Keratinocyte (primary cell): Measurements from ENCODE around the gene GRIA4. TPM values are rescaled to one million over a fixed set of nuclear protein-coding genes. Genes with fewer than 3 reads are reported as not detected.

Source experiments
- DNase-seq: peaks from one replicate; pipeline ENCODE4 v3.0.0-alpha.2; 2011; ENCODE audit warnings: low read depth, missing footprints, low spot score
- FAIRE-seq: peaks from 2 replicates; lab custom pipeline; 2011; peaks lifted over from hg19 to GRCh38; lab: Jason Lieb, UNC
- H2AFZ ChIP-seq: 2 replicates; pipeline ENCODE4 v1.6.0; 2012; ENCODE audit warnings: low read length, control low read depth, inconsistent platforms; ENCODE audit not compliant: control insufficient read depth
- H3K27ac ChIP-seq: 2 replicates; pipeline ENCODE4 v1.5.1; 2011; ENCODE audit warnings: low read length; ENCODE audit not compliant: control insufficient read depth, insufficient read depth
- H3K27me3 ChIP-seq: 3 replicates; pipeline ENCODE4 v1.6.0; 2011; ENCODE audit warnings: low read length; ENCODE audit not compliant: control insufficient read depth, insufficient read depth; ENCODE audit errors: extremely low read depth
- H3K36me3 ChIP-seq, 2 experiments: 2 replicates in 1 of 2; 3 replicates in 1 of 2; pipeline ENCODE4 v1.5.1; 2011; ENCODE audit warnings: low read length in 2 of 2, mild to moderate bottlenecking in 1 of 2; ENCODE audit not compliant: control insufficient read depth in 2 of 2, insufficient read depth in 2 of 2; ENCODE audit errors: extremely low read depth in 1 of 2
- H3K4me1 ChIP-seq: 3 replicates; pipeline ENCODE4 v1.5.1; 2011; ENCODE audit warnings: low read length; ENCODE audit not compliant: control insufficient read depth, insufficient read depth; ENCODE audit errors: extremely low read depth
- H3K4me2 ChIP-seq: 3 replicates; pipeline ENCODE4 v1.6.0; 2011; ENCODE audit warnings: low read depth, low read length; ENCODE audit not compliant: control insufficient read depth, insufficient read depth; ENCODE audit errors: extremely low read depth
- H3K4me3 ChIP-seq, 3 experiments: fragments of 200-600 bp in 1 of 3; sonication (generic) in 1 of 3; 2 replicates in 2 of 3; 3 replicates in 1 of 3; pipeline ENCODE4 v1.5.1; 2011 to 2016; ENCODE audit warnings: low read length in 3 of 3, mild to moderate bottlenecking in 3 of 3, control low read depth in 2 of 3, inconsistent platforms in 1 of 3, low read depth in 1 of 3, mixed read lengths in 1 of 3, mixed run types in 1 of 3, moderate library complexity in 1 of 3; ENCODE audit not compliant: control insufficient read depth in 2 of 3, insufficient read depth in 2 of 3; ENCODE audit errors: extremely low read depth in 1 of 3
- H3K79me2 ChIP-seq: 2 replicates; pipeline ENCODE4 v1.6.0; 2012; ENCODE audit warnings: low read length; ENCODE audit not compliant: control insufficient read depth, insufficient read depth
- H3K9ac ChIP-seq: 3 replicates; pipeline ENCODE4 v1.6.0; 2011; ENCODE audit warnings: low read length; ENCODE audit not compliant: control insufficient read depth, insufficient read depth; ENCODE audit errors: extremely low read depth
- H3K9me1 ChIP-seq: 3 replicates; pipeline ENCODE4 v1.6.0; 2011; ENCODE audit warnings: low read length; ENCODE audit not compliant: control insufficient read depth, insufficient read depth; ENCODE audit errors: extremely low read depth
- H3K9me3 ChIP-seq: 2 replicates; pipeline ENCODE4 v1.5.1; 2012; ENCODE audit warnings: low read depth, low read length; ENCODE audit not compliant: control insufficient read depth
- H4K20me1 ChIP-seq: 3 replicates; pipeline ENCODE4 v1.6.0; 2011; ENCODE audit warnings: low read length; ENCODE audit not compliant: control insufficient read depth, insufficient read depth; ENCODE audit errors: extremely low read depth
- EZH2 ChIP-seq: IDR thresholded peaks from one replicate; pipeline ENCODE4 v1.6.1; 2012; ENCODE audit warnings: inconsistent platforms, mild to moderate bottlenecking, low read length, moderate library complexity
- dilution Hi-C: fragments of 300-500 bp; cut with MboI; formaldehyde crosslinking; loops from one replicate; pipeline ENCODE4 v1.7.0; 2020; ENCODE audit warnings: low sequenced_read_pairs; ENCODE audit not compliant: extremely low pct_ligation_motif_present
- polyA plus RNA-seq, 5 experiments: library from polyadenylated mRNA; depleted of rRNA in 3 of 5; stranded (reverse) in 3 of 5; stranded (forward) in 1 of 5; unstranded in 1 of 5; fragments of >200 nt; gene quantifications; 1 replicate in 1 of 5; 2 replicates in 3 of 5; 3 replicates in 1 of 5; pipeline versions ENCODE4 v1.2.1 to v1.2.3, GENCODE V29; 2011 to 2012; ENCODE audit warnings: missing spikeins in 2 of 5, low read depth in 1 of 5, low replicate concordance in 1 of 5
- TF ChIP-seq, protein P1 (sequence below), 3 experiments: IDR thresholded peaks in 1 of 3; conservative IDR thresholded peaks in 1 of 3; optimal IDR thresholded peaks in 1 of 3; 2 replicates in 2 of 3; 3 replicates in 1 of 3; pipeline versions ENCODE3 to v1.5.1; 2011; ENCODE audit warnings: low read length in 3 of 3, mild to moderate bottlenecking in 3 of 3, moderate library complexity in 2 of 3, control low read depth in 1 of 3, inconsistent platforms in 1 of 3; ENCODE audit not compliant: insufficient read depth in 2 of 3; ENCODE audit errors: extremely low read depth in 1 of 3

GRIA4 gene
- polyA plus RNA-seq, 1 donor (not counting 4 experiments of a cell fraction or from before 2014, with no cell fraction given), result not detected

DNA sequence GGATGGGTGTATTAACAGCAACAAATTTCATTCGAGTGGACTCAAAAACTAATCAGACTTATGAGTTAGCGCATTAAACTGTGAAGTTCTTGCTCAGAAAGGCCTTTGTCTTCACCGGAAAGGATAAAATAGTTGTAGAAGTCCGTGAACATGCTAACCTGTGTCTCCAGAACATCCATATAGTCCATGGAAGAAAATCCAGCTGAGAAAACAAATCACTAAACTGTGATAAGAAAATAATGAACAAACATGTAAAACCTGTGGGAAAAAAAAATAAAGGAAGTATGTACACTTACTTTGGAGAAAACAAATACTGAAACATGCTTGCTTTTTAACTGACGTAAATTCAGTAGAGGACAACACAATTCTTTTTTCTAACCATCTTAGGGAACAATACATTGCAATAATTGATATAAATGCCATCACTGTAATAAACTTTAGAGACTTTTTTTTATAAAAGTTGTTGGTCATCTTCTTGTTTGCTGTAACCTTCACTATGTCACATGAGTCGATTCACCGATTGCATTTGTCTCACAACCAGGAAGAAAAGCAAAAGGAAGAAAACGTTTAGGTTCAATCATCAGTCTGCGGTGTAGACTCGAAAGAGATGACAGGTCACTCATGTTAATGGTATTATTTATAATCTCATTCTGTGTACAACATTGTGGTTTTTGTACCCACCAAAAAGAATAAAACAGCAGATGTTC lies 370.3 kb downstream of the GRIA4 start:
- dilution Hi-C loops, result no loop called here
- H3K4me2 ChIP-seq, result no peak overlapping the region
- no peak overlapping the region for H3K9ac ChIP-seq
- H2AFZ ChIP-seq, result no peak overlapping the region
- no peaks in the 10 kb centered on the region for H3K9me3 ChIP-seq
- H4K20me1 ChIP-seq, result no peaks in the 10 kb centered on the region
- no peak for DNase-seq
- H3K27me3 ChIP-seq, result peaks cover 2% of the 10 kb centered on the region
- H3K4me1 ChIP-seq, result no peaks in the 10 kb centered on the region
- H3K27ac ChIP-seq, result no peak overlapping the region
- no peaks in the 10 kb centered on the region for H3K36me3 ChIP-seq
- H3K4me3 ChIP-seq, result no peak overlapping the region
- TF ChIP-seq EZH2, result no peak
- TF ChIP-seq, protein P1, sequence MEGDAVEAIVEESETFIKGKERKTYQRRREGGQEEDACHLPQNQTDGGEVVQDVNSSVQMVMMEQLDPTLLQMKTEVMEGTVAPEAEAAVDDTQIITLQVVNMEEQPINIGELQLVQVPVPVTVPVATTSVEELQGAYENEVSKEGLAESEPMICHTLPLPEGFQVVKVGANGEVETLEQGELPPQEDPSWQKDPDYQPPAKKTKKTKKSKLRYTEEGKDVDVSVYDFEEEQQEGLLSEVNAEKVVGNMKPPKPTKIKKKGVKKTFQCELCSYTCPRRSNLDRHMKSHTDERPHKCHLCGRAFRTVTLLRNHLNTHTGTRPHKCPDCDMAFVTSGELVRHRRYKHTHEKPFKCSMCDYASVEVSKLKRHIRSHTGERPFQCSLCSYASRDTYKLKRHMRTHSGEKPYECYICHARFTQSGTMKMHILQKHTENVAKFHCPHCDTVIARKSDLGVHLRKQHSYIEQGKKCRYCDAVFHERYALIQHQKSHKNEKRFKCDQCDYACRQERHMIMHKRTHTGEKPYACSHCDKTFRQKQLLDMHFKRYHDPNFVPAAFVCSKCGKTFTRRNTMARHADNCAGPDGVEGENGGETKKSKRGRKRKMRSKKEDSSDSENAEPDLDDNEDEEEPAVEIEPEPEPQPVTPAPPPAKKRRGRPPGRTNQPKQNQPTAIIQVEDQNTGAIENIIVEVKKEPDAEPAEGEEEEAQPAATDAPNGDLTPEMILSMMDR (optimal IDR thresholded peaks at IDR 0.05 in 1 of 3, IDR thresholded peaks at IDR 0.05 in 1 of 3, conservative IDR thresholded peaks at IDR 0.05 in 1 of 3; ENCODE audit: extremely low read depth in 1 of 3, insufficient read depth in 2 of 3, low read length in 3 of 3), result no peak
- H3K79me2 ChIP-seq, result no peaks in the 10 kb centered on the region
- FAIRE-seq, result no peak
- no peaks in the 10 kb centered on the region for H3K9me1 ChIP-seq

DNA sequence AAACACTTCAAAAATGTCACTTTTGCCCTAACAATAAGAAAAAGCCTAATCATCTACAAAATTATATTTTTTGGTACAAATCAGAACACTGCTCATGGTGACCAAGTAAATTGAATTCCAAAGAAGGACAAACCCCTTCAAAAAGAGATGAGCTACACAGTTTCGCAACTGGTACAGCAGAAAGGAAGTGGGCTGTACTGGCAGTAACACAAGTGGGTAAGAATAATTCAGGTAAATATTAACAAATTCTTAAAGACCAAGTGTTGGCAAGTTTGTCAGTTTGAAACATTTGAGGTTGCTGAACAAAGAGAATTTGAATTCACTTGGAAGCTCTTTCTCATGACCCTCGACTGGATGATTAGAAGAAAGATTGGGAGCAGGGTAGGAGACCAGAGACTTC lies 376.7 kb downstream of the GRIA4 start:
- Histone ChIP-seq H2AFZ (no peak overlapping the region), H4K20me1 (no peaks in the 10 kb centered on the region), H3K79me2 (no peaks in the 10 kb centered on the region), H3K4me1 (no peaks in the 10 kb centered on the region), H3K9ac (no peak overlapping the region), H3K4me3 (no peak overlapping the region), H3K9me3 (no peaks in the 10 kb centered on the region), H3K36me3 (no peaks in the 10 kb centered on the region), H3K27me3 (no peaks in the 10 kb centered on the region), H3K9me1 (no peaks in the 10 kb centered on the region), H3K27ac (no peak overlapping the region), H3K4me2 (no peak overlapping the region)
- dilution Hi-C loops, result no loop called here
- FAIRE-seq (no peak), DNase-seq (no peak)
- TF ChIP-seq, protein P1 (optimal IDR thresholded peaks at IDR 0.05 in 1 of 3, IDR thresholded peaks at IDR 0.05 in 1 of 3, conservative IDR thresholded peaks at IDR 0.05 in 1 of 3; ENCODE audit: extremely low read depth in 1 of 3, insufficient read depth in 2 of 3, low read length in 3 of 3), result no peak
- TF ChIP-seq EZH2, result no peak
